Neuron (in vitro differentiated cells): ENCODE measurements around the gene ZNF212.
A peak's percentile ranks its signal among the peaks of the same experiment; 100 is the strongest.
"Not testable (repeated sequence)": the region's sequence is repeated elsewhere in the genome, so short reads cannot be mapped to it uniquely, and the experiment has no call there.

ENCODE experiments used
- H2AFZ ChIP-seq: one replicate; pipeline ENCODE4 v1.6.1; 2013; ENCODE audit warnings: low read depth, mild to moderate bottlenecking, inconsistent platforms, low read length, moderate library complexity
- H3K27me3 ChIP-seq: one replicate; pipeline ENCODE4 v1.6.1; 2013; ENCODE audit warnings: low read length; ENCODE audit not compliant: insufficient read depth
- H3K36me3 ChIP-seq: one replicate; pipeline ENCODE4 v1.6.1; 2013; ENCODE audit warnings: low read length; ENCODE audit not compliant: insufficient read depth
- H3K4me1 ChIP-seq: one replicate; pipeline ENCODE4 v1.6.1; 2013; ENCODE audit warnings: low read length; ENCODE audit not compliant: insufficient read depth
- H3K4me3 ChIP-seq: 2 replicates; pipeline ENCODE4 v1.5.1; 2013; ENCODE audit warnings: mild to moderate bottlenecking, low read length, moderate library complexity
- H3K9me3 ChIP-seq: one replicate; pipeline ENCODE4 v1.6.1; 2013; ENCODE audit warnings: low read length

ZNF212 gene

GRCh38 chr7:149225656-149226055 is 13.8 kb upstream of the ZNF212 start:
- H3K4me3 ChIP-seq: no peak overlapping the region
- H3K36me3 ChIP-seq: peaks cover 31% of the 10 kb centered on the region
- no peaks in the 10 kb centered on the region for H3K27me3 ChIP-seq
- no peak overlapping the region for H2AFZ ChIP-seq
- no peaks in the 10 kb centered on the region for H3K9me3 ChIP-seq
- no peaks in the 10 kb centered on the region for H3K4me1 ChIP-seq

GRCh38 chr7:149226366-149226765 is 13.1 kb upstream of the ZNF212 start:
- H3K4me1 ChIP-seq, H2AFZ ChIP-seq, H3K4me3 ChIP-seq, H3K27me3 ChIP-seq, H3K9me3 ChIP-seq: not testable (repeated sequence)
- peaks cover 26% of the 10 kb centered on the region for H3K36me3 ChIP-seq

GRCh38 chr7:149226840-149227494 is 12.5 kb upstream of the ZNF212 start:
- no peaks in the 10 kb centered on the region for H3K9me3 ChIP-seq
- H3K36me3 ChIP-seq: peaks cover 21% of the 10 kb centered on the region
- no peak overlapping the region for H3K4me3 ChIP-seq
- no peak overlapping the region for H2AFZ ChIP-seq
- H3K27me3 ChIP-seq: no peaks in the 10 kb centered on the region
- no peaks in the 10 kb centered on the region for H3K4me1 ChIP-seq

- Histone ChIP-seq H3K4me3 (no peak overlapping the region), H3K4me1 (no peaks in the 10 kb centered on the region), H3K9me3 (no peaks in the 10 kb centered on the region), H2AFZ (no peak overlapping the region), H3K36me3 (peaks cover 12% of the 10 kb centered on the region), H3K27me3 (no peaks in the 10 kb centered on the region)
These were observed 10.5 kb upstream of the ZNF212 start for GRCh38 chr7:149228831-149229471.

GRCh38 chr7:149229526-149229925 is 9.9 kb upstream of the ZNF212 start:
- Histone ChIP-seq H3K4me3 (no peak overlapping the region), H3K4me1 (no peaks in the 10 kb centered on the region), H3K27me3 (no peaks in the 10 kb centered on the region), H3K9me3 (no peaks in the 10 kb centered on the region), H3K36me3 (peaks cover 7% of the 10 kb centered on the region), H2AFZ (no peak overlapping the region)

GRCh38 chr7:149232362-149232761 is 7.1 kb upstream of the ZNF212 start:
- Histone ChIP-seq H3K36me3 (no peaks in the 10 kb centered on the region), H3K4me3 (no peak overlapping the region), H3K4me1 (no peaks in the 10 kb centered on the region), H3K9me3 (no peaks in the 10 kb centered on the region), H2AFZ (no peak overlapping the region), H3K27me3 (no peaks in the 10 kb centered on the region)

GRCh38 chr7:149233655-149234204 is 5.7 kb upstream of the ZNF212 start:
- H3K27me3 ChIP-seq, H2AFZ ChIP-seq, H3K4me3 ChIP-seq, H3K9me3 ChIP-seq, H3K36me3 ChIP-seq, H3K4me1 ChIP-seq: not testable (repeated sequence)

- H3K9me3 ChIP-seq: peaks cover 2% of the 10 kb centered on the region
- no peaks in the 10 kb centered on the region for H3K36me3 ChIP-seq
- H3K4me3 ChIP-seq: no peak overlapping the region
- no peaks in the 10 kb centered on the region for H3K27me3 ChIP-seq
- no peak overlapping the region for H2AFZ ChIP-seq
- peaks cover 8% of the 10 kb centered on the region for H3K4me1 ChIP-seq
These were observed 1.9 kb upstream of the ZNF212 start for GRCh38 chr7:149237502-149237901.

- no peaks in the 10 kb centered on the region for H3K36me3 ChIP-seq
- H3K27me3 ChIP-seq: no peaks in the 10 kb centered on the region
- peaks cover 2% of the 10 kb centered on the region for H3K9me3 ChIP-seq
- no peak overlapping the region for H2AFZ ChIP-seq
- peaks cover 8% of the 10 kb centered on the region for H3K4me1 ChIP-seq
- H3K4me3 ChIP-seq: no peak overlapping the region
These were observed 1.4 kb upstream of the ZNF212 start for GRCh38 chr7:149238051-149238450.

GRCh38 chr7:149240637-149241036 is 1.2 kb downstream of the ZNF212 start:
- Histone ChIP-seq H3K4me3 (peak overlapping the region; percentile 60), H3K36me3 (no peaks in the 10 kb centered on the region), H2AFZ (no peak overlapping the region), H3K4me1 (peaks cover 8% of the 10 kb centered on the region), H3K27me3 (no peaks in the 10 kb centered on the region), H3K9me3 (peaks cover 2% of the 10 kb centered on the region)

- Histone ChIP-seq H3K4me1 (peaks cover 8% of the 10 kb centered on the region), H3K27me3 (no peaks in the 10 kb centered on the region), H3K4me3 (no peak overlapping the region), H3K36me3 (no peaks in the 10 kb centered on the region), H2AFZ (no peak overlapping the region), H3K9me3 (peaks cover 2% of the 10 kb centered on the region)
These were observed 2.2 kb downstream of the ZNF212 start for GRCh38 chr7:149241696-149242095.

GRCh38 chr7:149245244-149245643 is 5.8 kb downstream of the ZNF212 start:
- H3K36me3 ChIP-seq: no peaks in the 10 kb centered on the region
- H3K9me3 ChIP-seq: peaks cover 2% of the 10 kb centered on the region
- H3K4me3 ChIP-seq: no peak overlapping the region
- no peak overlapping the region for H2AFZ ChIP-seq
- H3K4me1 ChIP-seq: peaks cover 8% of the 10 kb centered on the region
- H3K27me3 ChIP-seq: no peaks in the 10 kb centered on the region

GRCh38 chr7:149245744-149246143 is 6.3 kb downstream of the ZNF212 start:
- Histone ChIP-seq H2AFZ (no peak overlapping the region), H3K27me3 (no peaks in the 10 kb centered on the region), H3K9me3 (peaks cover 2% of the 10 kb centered on the region), H3K4me1 (peaks cover 3% of the 10 kb centered on the region), H3K36me3 (peaks cover 4% of the 10 kb centered on the region), H3K4me3 (no peak overlapping the region)
